ENCODE data around the gene CCDC116.

The CCDC116 gene

DNA sequence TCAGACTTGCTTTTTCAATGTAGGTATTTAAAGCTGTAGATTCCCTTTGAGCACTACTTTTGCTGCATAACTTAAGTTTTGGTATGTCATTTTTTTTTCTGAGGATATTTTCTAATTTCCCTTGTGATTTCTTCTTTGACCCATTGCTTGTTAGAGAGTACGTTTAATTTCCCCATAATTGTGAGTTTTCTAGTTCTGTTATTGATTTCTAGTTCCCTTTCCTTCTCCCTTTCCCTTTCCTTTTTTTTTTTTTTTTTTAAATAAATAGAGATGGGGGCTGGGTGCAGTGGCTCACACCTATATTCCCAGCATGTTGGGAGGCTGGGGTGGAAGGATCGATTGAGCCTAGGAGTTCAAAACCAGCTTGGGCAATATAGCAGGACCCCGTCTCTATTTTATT is 34.3 kb upstream of the CCDC116 start:
- POLR2A ChIA-PET = interaction anchor here (0.7 kb wide), 1 partner anchor 14 kb away, joined by 3 read pairs; no protein-coding TSS in a partner anchor
- no peak for TF ChIP-seq L3MBTL2 (conservative IDR thresholded peaks at IDR 0.05)
- TF ChIP-seq HDGF (IDR thresholded peaks at IDR 0.05; ENCODE audit: borderline replicate concordance) = no peak
- TF ChIP-seq NFRKB (IDR thresholded peaks at IDR 0.05) = no peak
- no peak for TF ChIP-seq FOXM1 (IDR thresholded peaks at IDR 0.05; ENCODE audit: borderline replicate concordance)
- TF ChIP-seq FOXA1 (IDR thresholded peaks at IDR 0.05) = no peak
- TF ChIP-seq CTBP1 (IDR thresholded peaks at IDR 0.05; ENCODE audit: borderline replicate concordance) = no peak
- no peak for TF ChIP-seq ELF4 (IDR thresholded peaks at IDR 0.05)
- no peak for TF ChIP-seq BHLHE40 (IDR thresholded peaks at IDR 0.05; ENCODE audit: borderline replicate concordance)
- no peak for TF ChIP-seq FOXK2 (IDR thresholded peaks at IDR 0.05)
- TF ChIP-seq, protein P1, sequence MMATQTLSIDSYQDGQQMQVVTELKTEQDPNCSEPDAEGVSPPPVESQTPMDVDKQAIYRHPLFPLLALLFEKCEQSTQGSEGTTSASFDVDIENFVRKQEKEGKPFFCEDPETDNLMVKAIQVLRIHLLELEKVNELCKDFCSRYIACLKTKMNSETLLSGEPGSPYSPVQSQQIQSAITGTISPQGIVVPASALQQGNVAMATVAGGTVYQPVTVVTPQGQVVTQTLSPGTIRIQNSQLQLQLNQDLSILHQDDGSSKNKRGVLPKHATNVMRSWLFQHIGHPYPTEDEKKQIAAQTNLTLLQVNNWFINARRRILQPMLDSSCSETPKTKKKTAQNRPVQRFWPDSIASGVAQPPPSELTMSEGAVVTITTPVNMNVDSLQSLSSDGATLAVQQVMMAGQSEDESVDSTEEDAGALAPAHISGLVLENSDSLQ (IDR thresholded peaks at IDR 0.05) = no peak
- no peak for TF ChIP-seq ZNF384 (IDR thresholded peaks at IDR 0.05)
- TF ChIP-seq SP1 (IDR thresholded peaks at IDR 0.05) = no peak
- no peak for TF ChIP-seq TARDBP (IDR thresholded peaks at IDR 0.05)
- no peak for TF ChIP-seq SUZ12 (IDR thresholded peaks at IDR 0.05)
- TF ChIP-seq LEF1 (IDR thresholded peaks at IDR 0.05; ENCODE audit: borderline replicate concordance) = no peak
- no peak for TF ChIP-seq ARNT (IDR thresholded peaks at IDR 0.05)
- DNase-seq (ENCODE audit: extremely low spot score) = no peak
- CTCF ChIA-PET = no interaction called here

DNA sequence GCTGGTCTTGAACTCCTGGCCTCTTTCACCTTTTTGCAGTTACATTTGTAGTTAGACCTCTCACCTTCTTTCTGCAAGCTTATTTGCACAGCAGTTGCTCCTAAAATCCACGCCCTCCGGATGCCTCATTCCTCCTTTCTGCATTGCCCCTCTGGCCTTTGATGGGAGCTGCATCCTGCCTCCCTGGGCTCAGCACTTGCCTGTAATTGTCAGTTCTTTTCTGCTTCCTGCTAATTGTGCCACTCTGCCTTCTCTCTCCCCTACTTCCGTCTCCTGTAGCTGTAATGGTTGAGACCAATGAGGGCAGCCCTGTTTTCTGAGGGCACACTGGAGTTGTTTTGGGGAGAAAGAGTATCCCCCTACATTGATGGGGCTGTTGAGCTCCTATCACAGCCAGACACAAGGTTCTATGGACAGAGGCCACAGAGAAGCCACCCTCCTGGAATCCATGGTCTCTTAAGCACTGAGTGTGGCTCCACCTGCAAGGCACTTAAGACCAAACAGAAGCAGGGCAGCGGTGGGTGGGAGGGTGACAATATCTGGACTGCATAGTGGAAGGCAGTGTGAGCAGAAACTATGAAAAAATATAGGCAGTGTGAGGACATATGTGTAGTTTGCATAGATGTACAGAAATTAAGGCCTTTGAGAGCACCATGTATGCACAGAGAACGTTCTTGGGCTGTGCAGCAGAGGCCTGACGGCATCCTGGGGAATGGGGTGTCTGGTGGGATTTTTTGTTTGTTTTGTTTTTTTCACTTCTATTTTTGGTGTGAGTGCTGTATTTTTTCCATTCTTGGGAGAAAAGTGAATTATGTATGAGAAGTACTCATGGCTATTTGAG is 33.3 kb upstream of the CCDC116 start:
- POLR2A ChIA-PET = no interaction called here
- DNase-seq (ENCODE audit: extremely low spot score) = no peak
- TF ChIP-seq FOXK2 (IDR thresholded peaks at IDR 0.05) (no peak), NFRKB (IDR thresholded peaks at IDR 0.05) (no peak), LEF1 (IDR thresholded peaks at IDR 0.05; ENCODE audit: borderline replicate concordance) (no peak), SUZ12 (IDR thresholded peaks at IDR 0.05) (no peak), TARDBP (IDR thresholded peaks at IDR 0.05) (no peak), SP1 (IDR thresholded peaks at IDR 0.05) (no peak), FOXA1 (IDR thresholded peaks at IDR 0.05) (no peak), ELF4 (IDR thresholded peaks at IDR 0.05) (no peak), FOXM1 (IDR thresholded peaks at IDR 0.05; ENCODE audit: borderline replicate concordance) (no peak), ZNF384 (IDR thresholded peaks at IDR 0.05) (no peak), ARNT (IDR thresholded peaks at IDR 0.05) (no peak), HDGF (IDR thresholded peaks at IDR 0.05; ENCODE audit: borderline replicate concordance) (no peak), CTBP1 (IDR thresholded peaks at IDR 0.05; ENCODE audit: borderline replicate concordance) (no peak)
- TF ChIP-seq, protein P1 (IDR thresholded peaks at IDR 0.05) = no peak
- CTCF ChIA-PET = no interaction called here

DNA sequence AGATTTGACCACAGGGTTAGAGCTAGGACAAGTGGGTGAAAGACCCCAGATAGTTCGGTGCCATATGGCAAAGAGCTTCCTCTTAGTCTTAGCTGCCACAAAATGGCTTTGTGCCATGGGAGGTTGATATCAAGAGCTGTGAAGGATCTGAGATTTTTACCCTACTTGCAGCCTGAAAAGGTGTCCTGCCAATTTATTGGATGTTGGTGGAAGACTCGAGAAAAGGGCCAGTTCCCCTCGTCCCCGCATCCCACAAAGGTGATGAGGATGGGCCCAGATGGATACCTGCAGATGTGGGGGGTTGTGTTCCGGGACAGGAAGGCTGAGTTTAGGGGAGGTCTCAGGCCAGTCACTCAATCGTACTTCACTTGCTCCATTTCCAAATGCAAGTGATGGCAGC is 30.0 kb upstream of the CCDC116 start:
- TF ChIP-seq ELF4 (IDR thresholded peaks at IDR 0.05) (no peak), SP1 (IDR thresholded peaks at IDR 0.05) (no peak), BHLHE40 (IDR thresholded peaks at IDR 0.05; ENCODE audit: borderline replicate concordance) (no peak), SUZ12 (IDR thresholded peaks at IDR 0.05) (no peak), ARNT (IDR thresholded peaks at IDR 0.05) (no peak), NFRKB (IDR thresholded peaks at IDR 0.05) (no peak), FOXM1 (IDR thresholded peaks at IDR 0.05; ENCODE audit: borderline replicate concordance) (no peak), CTBP1 (IDR thresholded peaks at IDR 0.05; ENCODE audit: borderline replicate concordance) (no peak), FOXA1 (IDR thresholded peaks at IDR 0.05) (no peak)
- TF ChIP-seq, protein P1 (IDR thresholded peaks at IDR 0.05) = no peak
- ChIA-PET POLR2A (no interaction called here), CTCF (interaction anchor here (0.9 to 1.2 kb wide), 3 partner anchors 9 to 40 kb away, joined by 3 to 6 read pairs (median 3); no protein-coding TSS in a partner anchor)
- no peak for DNase-seq (ENCODE audit: extremely low spot score)

DNA sequence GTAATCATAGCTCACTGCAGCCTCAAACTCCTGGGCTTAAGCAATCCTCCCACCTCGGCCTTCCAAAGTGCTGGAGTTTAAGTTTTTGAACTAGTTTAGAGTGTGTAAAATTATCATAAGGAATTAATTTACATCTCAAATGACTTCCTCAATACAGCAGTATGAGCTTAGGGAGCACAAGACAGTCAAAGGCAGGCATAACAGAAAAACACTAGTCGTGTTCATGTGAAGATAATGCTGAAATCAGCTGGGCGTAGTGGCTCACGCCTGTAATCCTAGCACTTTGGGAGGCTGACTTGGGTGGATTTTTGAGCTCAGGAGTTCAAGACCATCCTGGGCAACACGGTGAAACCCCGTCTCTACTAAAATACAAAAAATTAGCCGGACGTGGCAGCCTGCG is 28.6 kb upstream of the CCDC116 start:
- ChIA-PET POLR2A (no interaction called here), CTCF (interaction anchor here (0.9 kb wide), 1 partner anchor 20 kb away, joined by 4 read pairs; no protein-coding TSS in a partner anchor)
- DNase-seq (ENCODE audit: extremely low spot score) = no peak
- no peak for TF ChIP-seq ARNT (IDR thresholded peaks at IDR 0.05)
- no peak for TF ChIP-seq L3MBTL2 (conservative IDR thresholded peaks at IDR 0.05)
- no peak for TF ChIP-seq SP1 (IDR thresholded peaks at IDR 0.05)
- TF ChIP-seq ZNF384 (IDR thresholded peaks at IDR 0.05) = no peak
- TF ChIP-seq FOXA1 (IDR thresholded peaks at IDR 0.05) = no peak
- no peak for TF ChIP-seq ELF4 (IDR thresholded peaks at IDR 0.05)
- no peak for TF ChIP-seq NFRKB (IDR thresholded peaks at IDR 0.05)
- no peak for TF ChIP-seq BHLHE40 (IDR thresholded peaks at IDR 0.05; ENCODE audit: borderline replicate concordance)
- TF ChIP-seq FOXM1 (IDR thresholded peaks at IDR 0.05; ENCODE audit: borderline replicate concordance) = no peak
- no peak for TF ChIP-seq TARDBP (IDR thresholded peaks at IDR 0.05)
- TF ChIP-seq FOXK2 (IDR thresholded peaks at IDR 0.05) = no peak
- no peak for TF ChIP-seq HDGF (IDR thresholded peaks at IDR 0.05; ENCODE audit: borderline replicate concordance)
- TF ChIP-seq CTBP1 (IDR thresholded peaks at IDR 0.05; ENCODE audit: borderline replicate concordance) = no peak
- TF ChIP-seq, protein P1 (IDR thresholded peaks at IDR 0.05) = no peak
- no peak for TF ChIP-seq SUZ12 (IDR thresholded peaks at IDR 0.05)
- TF ChIP-seq LEF1 (IDR thresholded peaks at IDR 0.05; ENCODE audit: borderline replicate concordance) = no peak
